ENCODE measurements around the gene NUP210. TPM values are rescaled to one million over a fixed set of nuclear protein-coding genes. Genes with fewer than 3 reads are reported as not detected.

Gene NUP210
- polyA plus RNA-seq, 3 donors from 2014 or later = 10.9 to 120 (median 36.7) TPM

DNA sequence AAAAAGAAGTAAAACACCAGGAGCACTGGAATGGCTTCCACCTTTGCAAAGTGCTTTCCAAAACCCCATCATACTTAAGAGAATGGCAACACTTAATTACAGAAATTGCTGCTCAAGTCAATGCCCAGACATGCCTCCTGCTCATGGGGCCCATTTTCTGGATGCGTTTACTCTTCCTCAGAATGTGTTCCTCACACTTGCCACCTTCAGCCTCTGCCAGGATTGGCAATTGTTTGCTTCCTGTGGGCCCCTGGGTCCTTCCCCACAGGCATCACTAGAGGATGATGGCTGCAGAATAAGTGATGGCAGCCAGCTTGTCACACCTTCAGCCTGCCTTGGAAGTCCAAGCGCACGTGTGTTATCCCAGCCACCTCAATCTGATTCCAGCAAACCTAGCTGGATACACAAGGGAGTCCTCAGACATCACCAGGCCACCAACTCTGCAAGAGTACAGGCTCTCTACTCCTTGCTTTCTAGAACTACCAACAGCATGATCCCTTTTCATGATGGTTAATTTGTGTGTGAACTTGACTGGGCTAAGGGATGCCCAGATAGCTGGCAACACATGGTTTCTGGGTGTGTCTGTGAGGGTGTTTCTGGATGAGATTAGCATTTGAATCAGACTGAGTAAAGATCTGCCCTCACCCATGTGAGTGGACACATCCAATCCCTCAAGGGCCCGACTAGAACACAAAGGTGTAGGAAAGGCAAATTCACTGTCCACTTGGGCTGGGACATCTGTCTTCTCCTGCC lies 4.9 kb upstream of the NUP210 start:
- H3K27me3 Mint-ChIP-seq (ENCODE audit: low read depth in 3 of 3) = peaks cover 5 to 12% (median 7%) of the 10 kb centered on the region in 3 donors
- H3K4me1 Mint-ChIP-seq = peaks cover 19 to 23% of the 10 kb centered on the region in 2 donors
- DNase-seq = no peak
- no peaks in the 10 kb centered on the region for H3K36me3 Mint-ChIP-seq
- peak overlapping the region in 1 of 6 donors; percentile 40 for H3K27ac Mint-ChIP-seq
- H3K9me3 Mint-ChIP-seq = no peaks in the 10 kb centered on the region
- no peak overlapping the region for H3K4me3 Mint-ChIP-seq

DNA sequence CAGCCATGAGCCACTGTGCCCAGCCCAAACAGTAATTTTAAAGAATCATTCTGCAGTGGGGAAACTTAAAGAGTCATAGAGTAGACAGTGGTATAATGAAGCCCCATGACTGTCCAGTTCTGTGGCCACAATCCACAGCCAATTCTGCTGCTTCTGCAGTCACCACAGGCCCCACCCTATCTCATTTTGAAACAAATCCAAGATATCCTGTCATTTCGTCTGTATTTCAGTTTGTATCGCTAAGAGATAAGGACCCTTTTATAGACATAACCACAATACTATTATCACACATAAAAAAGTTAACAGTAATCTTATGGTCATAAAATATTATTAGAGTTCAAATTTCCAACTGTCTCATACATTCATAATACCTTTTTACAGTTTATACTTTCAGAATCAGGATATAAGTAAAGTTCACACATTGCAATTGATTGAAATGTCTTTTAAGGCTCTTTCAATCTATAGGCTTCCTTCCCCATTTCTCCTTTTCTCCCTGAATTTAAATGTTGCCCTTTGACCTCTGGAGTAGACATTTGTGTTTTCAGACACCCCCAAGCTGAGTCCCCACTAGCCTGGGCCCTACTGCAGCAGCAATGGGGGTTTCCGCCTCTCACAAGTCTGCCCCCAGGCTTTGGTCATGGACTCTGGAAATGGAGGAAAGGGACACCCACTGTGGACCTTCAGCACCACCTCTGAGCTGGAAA lies 4.2 kb upstream of the NUP210 start:
- H3K36me3 Mint-ChIP-seq = no peaks in the 10 kb centered on the region
- H3K27ac Mint-ChIP-seq = no peak overlapping the region
- H3K4me3 Mint-ChIP-seq = no peak overlapping the region
- H3K27me3 Mint-ChIP-seq (ENCODE audit: low read depth in 3 of 3) = peaks cover 7 to 12% (median 7%) of the 10 kb centered on the region in 3 donors
- peaks cover 20 to 23% of the 10 kb centered on the region in 2 donors for H3K4me1 Mint-ChIP-seq
- no peak for DNase-seq
- H3K9me3 Mint-ChIP-seq = no peaks in the 10 kb centered on the region

DNA sequence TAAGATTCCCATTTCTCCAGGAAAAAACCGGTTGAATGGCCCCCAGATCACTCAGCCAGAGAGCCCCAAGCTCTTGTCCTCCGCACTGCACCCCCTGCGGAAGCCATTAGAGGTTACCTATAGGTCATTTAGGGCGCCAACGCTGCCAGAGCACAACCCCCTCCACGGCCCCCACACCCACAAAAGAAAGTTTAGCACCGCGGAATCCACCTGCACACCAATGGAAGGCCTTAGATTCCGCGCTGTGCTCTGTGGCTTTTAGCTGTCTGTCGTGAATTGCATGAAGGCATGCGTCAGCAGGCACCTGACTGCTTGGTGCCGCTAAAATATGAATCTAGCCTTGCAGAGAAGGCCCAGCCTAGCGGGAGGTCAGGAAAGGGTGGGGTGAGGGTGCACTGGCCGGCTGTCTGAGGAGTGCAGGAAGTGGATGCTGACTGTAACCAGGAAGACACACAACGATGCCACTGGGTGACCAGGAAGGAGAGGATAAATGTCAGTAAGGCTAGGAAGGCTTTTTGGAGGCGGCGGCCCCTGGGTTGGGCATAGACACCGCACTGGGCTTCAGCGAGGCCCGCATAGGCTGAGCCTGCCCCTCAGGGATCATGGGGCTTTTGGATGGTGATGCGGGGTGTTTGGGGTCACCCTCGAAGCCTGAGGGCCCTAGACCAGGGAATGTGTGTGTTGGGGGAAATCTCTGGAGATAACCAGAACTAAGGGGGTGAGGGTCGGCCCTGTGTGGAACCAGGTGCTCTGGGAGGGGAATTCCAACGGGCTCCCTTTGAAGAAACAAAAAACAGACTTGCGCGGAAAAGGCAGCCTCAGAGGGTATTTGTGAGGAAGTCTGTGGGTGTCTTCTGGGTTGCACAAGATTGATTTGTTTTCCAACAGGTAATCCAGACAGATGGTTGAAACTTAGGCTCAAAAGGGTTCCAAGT lies 976 bp upstream of the NUP210 start:
- Mint-ChIP-seq H3K36me3 (no peaks in the 10 kb centered on the region), H3K9me3 (no peaks in the 10 kb centered on the region), H3K27ac (peak overlapping the region; percentile 91 to 100 (median 98)), H3K4me1 (peaks cover 44 to 46% of the 10 kb centered on the region in 2 donors), H3K4me3 (peak overlapping the region; percentile 90 to 96 (median 93)), H3K27me3 (ENCODE audit: low read depth in 3 of 3) (peaks cover 10 to 19% (median 14%) of the 10 kb centered on the region in 3 donors)
- DNase-seq = peak; percentile 82 to 85 (median 85)

DNA sequence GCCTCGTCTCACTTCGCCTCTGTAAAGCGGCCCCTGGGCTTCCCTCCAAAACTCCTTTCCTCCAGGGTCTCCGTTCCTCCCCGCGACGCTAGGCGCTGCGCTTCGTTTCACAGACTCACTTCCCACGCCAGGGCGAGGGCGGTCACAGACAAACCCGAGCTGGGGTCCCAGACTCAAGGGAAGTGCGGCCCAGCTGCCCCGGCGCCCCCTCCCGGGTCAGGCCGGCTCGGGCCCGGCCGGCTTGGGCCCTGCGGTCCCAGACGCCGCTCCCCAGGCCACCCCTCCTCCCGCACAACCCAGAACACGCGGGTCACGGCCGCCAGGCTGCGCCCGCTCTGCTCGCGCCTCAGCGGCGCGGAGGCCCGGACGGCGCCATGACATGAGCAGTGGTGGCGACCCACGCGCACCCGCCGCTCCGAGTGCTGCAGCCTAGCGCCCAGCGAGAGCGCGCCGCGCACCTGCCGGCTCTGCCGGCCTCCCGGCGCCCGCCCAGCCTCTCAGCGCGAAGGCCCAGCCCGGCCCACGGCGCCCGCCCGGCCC lies 547 bp downstream of the NUP210 start:
- peaks cover 59 to 62% of the 10 kb centered on the region in 2 donors for H3K4me1 Mint-ChIP-seq
- H3K4me3 Mint-ChIP-seq = peak overlapping the region; percentile 90 to 96 (median 91)
- H3K27ac Mint-ChIP-seq = peak overlapping the region; percentile 91 to 98 (median 96)
- H3K27me3 Mint-ChIP-seq (ENCODE audit: low read depth in 3 of 3) = peaks cover 10 to 21% (median 14%) of the 10 kb centered on the region in 3 donors
- peak in 2 of 3 donors; percentile 67 to 72 for DNase-seq
- no peaks in the 10 kb centered on the region for H3K9me3 Mint-ChIP-seq
- no peaks in the 10 kb centered on the region for H3K36me3 Mint-ChIP-seq

DNA sequence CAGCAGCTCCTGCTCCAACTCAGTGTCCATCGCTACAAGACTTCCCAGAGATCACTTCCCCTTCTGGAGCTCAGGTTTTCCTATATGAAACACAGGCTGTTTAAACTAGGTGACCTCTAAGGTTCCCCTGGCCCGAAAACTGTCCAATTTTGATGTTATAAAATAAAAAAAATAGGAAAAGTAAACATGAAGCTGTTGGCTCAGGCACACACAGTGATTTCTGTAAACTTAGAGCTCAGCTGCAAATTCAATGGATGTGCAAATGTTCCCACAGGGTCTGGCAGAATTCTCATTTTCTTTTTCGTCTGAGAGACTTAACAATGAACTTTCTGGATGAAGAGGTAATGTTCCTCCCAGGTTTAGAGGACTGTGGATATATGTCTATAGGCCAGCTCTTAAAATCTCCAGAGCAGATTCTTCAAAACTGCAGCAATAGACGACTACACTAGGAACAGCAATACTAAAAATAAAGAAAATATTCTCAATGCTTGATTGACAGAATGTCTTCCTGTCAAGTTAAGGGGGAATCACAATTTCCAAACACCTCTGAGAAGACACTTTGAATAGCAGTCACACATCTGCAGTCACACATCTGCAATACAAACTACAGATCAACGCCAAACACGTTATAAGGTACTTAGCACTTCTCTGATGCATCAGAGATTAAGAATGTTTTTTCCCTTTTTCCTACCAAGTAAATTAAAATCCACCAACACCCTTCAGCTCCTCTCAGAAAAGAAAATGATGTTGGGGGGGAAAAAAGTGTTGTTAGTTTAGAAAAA lies 2.8 kb downstream of the NUP210 start:
- Mint-ChIP-seq H3K9me3 (no peaks in the 10 kb centered on the region), H3K27me3 (ENCODE audit: low read depth in 3 of 3) (peaks cover 12 to 22% (median 20%) of the 10 kb centered on the region in 3 donors), H3K4me3 (peak overlapping the region; percentile 90 to 96 (median 91)), H3K27ac (peak overlapping the region; percentile 95 to 98 (median 98)), H3K36me3 (no peaks in the 10 kb centered on the region), H3K4me1 (peaks cover 77 to 80% of the 10 kb centered on the region in 2 donors)
- DNase-seq = no peak

DNA sequence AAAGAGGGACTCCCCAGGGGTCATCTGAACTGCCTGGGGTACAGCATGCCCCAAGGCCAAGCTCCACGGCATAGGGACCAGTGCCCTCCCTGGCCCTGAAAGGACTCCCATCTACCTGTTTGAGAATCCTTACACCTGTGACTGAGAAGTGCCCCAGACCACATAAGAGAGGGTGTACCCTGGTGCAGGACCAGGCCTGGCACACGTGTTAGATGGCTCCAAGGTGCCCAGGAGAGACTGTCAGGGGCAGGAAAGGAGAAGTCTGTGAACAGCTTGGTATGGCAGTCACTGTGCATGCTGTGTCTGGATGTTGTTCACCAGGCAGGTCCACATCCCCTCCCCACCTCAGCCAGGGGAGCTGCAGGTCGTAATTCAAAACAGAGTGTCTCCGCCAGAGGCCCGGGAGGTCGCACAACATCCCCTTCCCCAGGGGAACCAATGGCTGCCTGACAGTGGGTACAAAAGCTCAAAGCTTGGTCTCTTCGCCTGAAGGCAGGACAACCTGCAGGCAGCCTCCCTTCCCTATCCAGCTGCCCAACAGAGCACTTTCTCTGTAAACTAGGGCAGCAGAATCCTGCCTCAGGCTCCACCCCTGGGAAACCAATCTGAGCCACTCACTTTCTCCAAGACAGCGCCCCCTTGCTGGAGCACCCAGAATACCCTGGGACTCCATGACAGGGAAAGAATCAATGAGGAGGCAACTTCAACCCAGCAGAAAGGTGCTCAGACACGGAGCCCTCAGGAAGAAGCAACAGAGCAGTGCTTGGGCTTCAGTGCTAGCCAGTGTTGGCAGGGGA lies 3.9 kb downstream of the NUP210 start:
- peak overlapping the region; percentile 95 to 98 (median 98) for H3K27ac Mint-ChIP-seq
- no peaks in the 10 kb centered on the region for H3K36me3 Mint-ChIP-seq
- H3K9me3 Mint-ChIP-seq = no peaks in the 10 kb centered on the region
- peaks cover 74 to 81% of the 10 kb centered on the region in 2 donors for H3K4me1 Mint-ChIP-seq
- DNase-seq = no peak
- H3K4me3 Mint-ChIP-seq = peak overlapping the region; percentile 76 to 96 (median 90)
- H3K27me3 Mint-ChIP-seq (ENCODE audit: low read depth in 3 of 3) = peaks cover 10 to 22% (median 20%) of the 10 kb centered on the region in 3 donors

DNA sequence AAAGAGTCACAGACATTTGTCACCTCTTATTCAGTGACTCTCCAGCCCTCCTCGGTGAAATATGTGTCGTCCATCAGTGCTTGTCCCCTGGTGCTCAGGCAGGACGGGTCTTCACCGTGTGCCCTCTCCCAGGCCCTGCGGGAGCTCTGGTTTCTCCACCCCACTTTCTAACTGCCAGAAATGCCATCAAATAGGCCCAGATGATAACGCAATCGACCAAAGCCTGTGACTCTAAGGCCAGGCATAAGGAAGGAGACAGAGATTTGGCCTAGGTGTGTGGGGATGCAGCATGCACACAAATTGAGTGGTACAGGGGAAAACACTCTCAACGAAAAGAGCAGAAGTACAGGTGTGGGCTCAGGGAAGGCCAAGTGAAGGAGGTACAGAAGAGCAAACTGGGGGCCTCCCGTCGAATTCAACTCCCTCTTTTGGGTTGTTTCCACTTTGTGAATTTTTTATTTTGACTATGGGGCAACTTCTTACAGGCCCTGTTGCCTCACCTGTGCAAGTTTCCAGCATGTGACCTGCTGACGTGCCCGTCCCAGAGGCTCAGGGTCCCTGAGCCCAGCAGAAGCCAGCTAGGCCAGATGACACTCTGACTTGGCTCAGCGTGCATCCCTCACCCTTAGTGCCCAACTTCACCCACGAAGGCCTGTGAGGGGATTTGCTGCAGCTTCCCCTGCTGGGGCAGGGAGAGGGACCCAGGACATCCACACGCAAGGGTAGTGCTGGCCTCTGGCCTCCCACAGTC lies 4.7 kb downstream of the NUP210 start:
- H3K4me1 Mint-ChIP-seq = peaks cover 69 to 77% of the 10 kb centered on the region in 2 donors
- peaks cover 2 to 15% (median 14%) of the 10 kb centered on the region in 3 donors for H3K27me3 Mint-ChIP-seq (ENCODE audit: low read depth in 3 of 3)
- H3K9me3 Mint-ChIP-seq = no peaks in the 10 kb centered on the region
- H3K27ac Mint-ChIP-seq = peak overlapping the region; percentile 95 to 98 (median 98)
- no peaks in the 10 kb centered on the region for H3K36me3 Mint-ChIP-seq
- DNase-seq = no peak
- H3K4me3 Mint-ChIP-seq = peak overlapping the region; percentile 76 to 96 (median 85)

DNA sequence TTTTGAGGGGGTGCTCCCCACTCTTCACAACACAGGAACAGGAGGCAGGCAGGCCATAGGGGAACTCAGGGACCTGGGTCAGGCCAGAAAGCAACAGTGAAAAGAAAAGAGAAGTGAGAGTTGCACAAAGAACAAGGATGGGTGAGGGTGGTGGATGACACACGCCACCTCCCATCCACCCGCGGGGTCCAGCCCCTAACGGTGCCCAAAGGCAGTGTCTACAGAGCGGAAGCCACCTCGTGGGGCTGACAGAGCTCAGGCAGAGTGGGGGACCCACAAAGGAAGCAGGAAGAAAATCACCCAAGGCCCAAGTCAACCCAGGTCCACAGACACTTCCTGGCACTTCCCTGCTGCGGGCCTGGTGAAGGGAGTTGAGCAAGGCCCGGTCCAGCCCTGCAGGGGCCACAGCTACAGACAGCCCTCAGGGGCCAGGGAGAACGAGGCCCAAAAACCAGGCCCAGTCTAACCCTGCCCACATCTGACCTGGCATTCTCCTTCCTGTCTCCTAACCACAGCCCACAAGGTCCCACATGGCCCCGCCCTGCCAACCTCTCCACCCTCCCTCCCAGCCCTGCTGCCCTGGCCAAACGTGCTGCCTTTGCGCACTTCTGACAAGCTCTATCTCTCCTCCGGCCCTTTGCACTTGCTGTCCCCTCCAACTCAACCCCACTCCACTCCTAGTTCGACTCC lies 5.9 kb downstream of the NUP210 start:
- peak overlapping the region; percentile 95 to 98 (median 98) for H3K27ac Mint-ChIP-seq
- DNase-seq = peak; percentile 83 to 86 (median 84)
- H3K9me3 Mint-ChIP-seq = no peaks in the 10 kb centered on the region
- peaks cover 2 to 15% (median 12%) of the 10 kb centered on the region in 3 donors for H3K27me3 Mint-ChIP-seq (ENCODE audit: low read depth in 3 of 3)
- H3K4me3 Mint-ChIP-seq = peak overlapping the region; percentile 76 to 96 (median 83)
- H3K36me3 Mint-ChIP-seq = peaks cover 0 to under 1% (median 0%) of the 10 kb centered on the region in 3 donors
- peaks cover 73 to 79% of the 10 kb centered on the region in 2 donors for H3K4me1 Mint-ChIP-seq

DNA sequence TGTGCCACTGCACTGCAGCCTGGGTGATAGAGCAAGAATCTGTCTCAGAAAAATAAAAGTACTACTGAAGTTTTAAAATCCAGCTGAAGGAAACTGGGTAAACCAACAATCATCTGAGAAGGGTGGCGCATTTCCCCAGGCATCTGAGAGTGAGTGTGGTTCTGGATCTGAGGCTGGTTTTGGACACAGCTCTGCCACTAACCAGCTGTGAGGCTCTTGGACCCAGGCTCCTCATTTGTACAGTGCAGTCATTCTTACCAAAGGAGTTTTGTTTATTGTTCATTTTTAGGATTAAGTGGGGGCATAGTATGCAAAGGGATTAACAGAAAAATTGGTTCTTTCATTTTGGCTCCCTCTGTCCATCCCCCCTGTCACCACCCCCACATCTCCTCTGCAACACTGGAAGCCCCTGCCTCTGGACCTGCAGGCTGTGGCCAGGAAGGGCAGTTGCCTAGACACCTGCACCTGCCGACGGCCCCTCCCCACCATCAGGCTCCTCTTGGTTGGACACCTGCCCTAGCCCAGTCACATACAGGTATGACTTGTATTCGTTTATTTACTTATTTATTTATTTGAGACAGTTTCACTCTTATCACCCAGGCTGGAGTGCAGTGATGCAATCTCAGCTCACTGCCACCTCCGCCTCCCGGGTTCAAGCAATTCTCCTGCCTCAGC lies 8.8 kb downstream of the NUP210 start:
- peaks cover 9 to 15% (median 15%) of the 10 kb centered on the region in 3 donors for H3K36me3 Mint-ChIP-seq
- peaks cover 2 to 6% (median 3%) of the 10 kb centered on the region in 3 donors for H3K27me3 Mint-ChIP-seq (ENCODE audit: low read depth in 3 of 3)
- H3K27ac Mint-ChIP-seq = peak overlapping the region; percentile 70 to 85 (median 82)
- peaks cover 68 to 69% of the 10 kb centered on the region in 2 donors for H3K4me1 Mint-ChIP-seq
- H3K4me3 Mint-ChIP-seq = peak overlapping the region in 1 of 5 donors; percentile 47
- H3K9me3 Mint-ChIP-seq = peaks cover 0 to 9% (median 3%) of the 10 kb centered on the region in 6 donors
- no peak for DNase-seq

DNA sequence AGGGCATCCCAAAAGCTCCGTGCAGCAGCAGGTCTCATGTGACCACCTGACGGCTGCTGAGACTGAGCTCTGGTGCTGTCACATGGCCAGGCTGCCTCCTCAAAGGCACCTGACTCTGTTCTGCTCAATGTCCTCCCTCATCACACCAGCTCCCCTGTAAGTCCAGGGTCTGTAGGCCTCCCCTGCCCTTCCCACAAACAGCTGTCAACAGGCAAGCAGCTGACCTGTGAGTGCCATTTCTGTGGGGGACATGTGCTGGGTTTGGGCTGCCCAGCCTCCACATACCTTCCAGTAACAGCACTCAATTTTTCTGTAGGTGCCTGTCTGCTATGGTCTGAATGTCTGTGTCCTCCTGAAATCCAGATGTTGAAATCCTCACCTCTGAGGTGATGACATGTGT lies 11.2 kb downstream of the NUP210 start:
- no peak for DNase-seq
- no peak overlapping the region for H3K4me3 Mint-ChIP-seq
- peak overlapping the region in 3 of 6 donors; percentile 64 to 66 (median 66) for H3K27ac Mint-ChIP-seq
- H3K4me1 Mint-ChIP-seq = peaks cover 62 to 68% of the 10 kb centered on the region in 2 donors
- H3K9me3 Mint-ChIP-seq = peaks cover 0 to 9% (median 3%) of the 10 kb centered on the region in 6 donors
- peaks cover 0 to 2% (median 1%) of the 10 kb centered on the region in 3 donors for H3K27me3 Mint-ChIP-seq (ENCODE audit: low read depth in 3 of 3)
- H3K36me3 Mint-ChIP-seq = peaks cover 9 to 15% (median 15%) of the 10 kb centered on the region in 3 donors

All from immature natural killer cell (primary cell).